COLO668 (cell line): Measurements from ENCODE around the gene SLC1A5.

Experiments
- DNase-seq: peaks from one replicate; lab custom pipeline; 2025; ENCODE audit not compliant: unreplicated experiment; lab: John Stamatoyannopoulos, UW

SLC1A5 gene

GRCh38 chr19:46726971-46727501 lies 61.4 kb downstream of the SLC1A5 start:
- no peak for DNase-seq

- no peak for DNase-seq
Observed at GRCh38 chr19:46726551-46726950, 61.8 kb downstream of the SLC1A5 start.

GRCh38 chr19:46725859-46726393 lies 62.5 kb downstream of the SLC1A5 start:
- DNase-seq, result no peak

GRCh38 chr19:46725036-46725820 lies 63.2 kb downstream of the SLC1A5 start:
- no peak for DNase-seq
